ENCODE results near the gene AJM1.

The AJM1 gene

GRCh38 chr9:136814725-136815421 is 27.4 kb upstream of the AJM1 start:
- TF ChIP-seq CTCF (IDR thresholded peaks at IDR 0.05; ENCODE audit: low read depth, low read length) (no peak), EZH2phosphoT487 (IDR thresholded peaks at IDR 0.05; ENCODE audit: low read depth) (no peak)
- no peaks in the 10 kb centered on the region for H3K27me3 ChIP-seq (ENCODE audit: low read depth, low read length)
- H3K4me1 ChIP-seq (ENCODE audit: low read length) = 0 out of 2 replicates have a peak, but pooled peaks cover 6% of the 10 kb centered on the region
- no peak overlapping the region for H2AFZ ChIP-seq (ENCODE audit: low read depth, low read length)
- H3K4me3 ChIP-seq (ENCODE audit: low read length) = no peak overlapping the region
- peaks cover 11% of the 10 kb centered on the region; the same call in 1 of the 2 replicates for H4K20me1 ChIP-seq (ENCODE audit: insufficient read depth, low read length)
- no peak overlapping the region for H3K27ac ChIP-seq (ENCODE audit: low read length)
- H3K9ac ChIP-seq (ENCODE audit: low read length) = no peak overlapping the region
- H3K36me3 ChIP-seq (replicated peaks; ENCODE audit: low read depth, low read length) = peaks cover 39% of the 10 kb centered on the region
- H3K79me2 ChIP-seq (ENCODE audit: low read length) = peaks cover 85% of the 10 kb centered on the region
- H3K4me2 ChIP-seq (ENCODE audit: low read length) = no peak overlapping the region
- H3K9me3 ChIP-seq (ENCODE audit: insufficient read depth, low read length) = no peaks in the 10 kb centered on the region

- peaks cover 85% of the 10 kb centered on the region for H3K79me2 ChIP-seq (ENCODE audit: low read length)
- no peaks in the 10 kb centered on the region for H3K9me3 ChIP-seq (ENCODE audit: insufficient read depth, low read length)
These were observed 26.9 kb upstream of the AJM1 start for GRCh38 chr9:136815422-136815782.

GRCh38 chr9:136820971-136821825 is 21.1 kb upstream of the AJM1 start:
- no peak overlapping the region for H3K4me2 ChIP-seq (ENCODE audit: low read length)
- H3K4me1 ChIP-seq (ENCODE audit: low read length) = no peaks in the 10 kb centered on the region
- peaks cover 21% of the 10 kb centered on the region for H3K36me3 ChIP-seq (replicated peaks; ENCODE audit: low read depth, low read length)
- no peak overlapping the region for H3K27ac ChIP-seq (ENCODE audit: low read length)
- no peaks in the 10 kb centered on the region for H3K27me3 ChIP-seq (ENCODE audit: low read depth, low read length)
- no peak overlapping the region for H3K4me3 ChIP-seq (ENCODE audit: low read length)
- H3K79me2 ChIP-seq (ENCODE audit: low read length) = peaks cover 52% of the 10 kb centered on the region
- no peak overlapping the region for H2AFZ ChIP-seq (ENCODE audit: low read depth, low read length)
- TF ChIP-seq CTCF (IDR thresholded peaks at IDR 0.05; ENCODE audit: low read depth, low read length) = no peak
- no peak for TF ChIP-seq EZH2phosphoT487 (IDR thresholded peaks at IDR 0.05; ENCODE audit: low read depth)
- H4K20me1 ChIP-seq (ENCODE audit: insufficient read depth, low read length) = 0 out of 2 replicates have a peak, but pooled peaks cover 5% of the 10 kb centered on the region
- H3K9me3 ChIP-seq (ENCODE audit: insufficient read depth, low read length) = no peaks in the 10 kb centered on the region
- H3K9ac ChIP-seq (ENCODE audit: low read length) = no peak overlapping the region

More at GRCh38 chr9:136815422-136815782, 26.9 kb upstream of the AJM1 start:
- H4K20me1 ChIP-seq (ENCODE audit: insufficient read depth, low read length) = peaks cover 7% of the 10 kb centered on the region; the same call in 1 of the 2 replicates
- H3K36me3 ChIP-seq (replicated peaks; ENCODE audit: low read depth, low read length) = peaks cover 35% of the 10 kb centered on the region
- no peak overlapping the region for H2AFZ ChIP-seq (ENCODE audit: low read depth, low read length)
- no peak overlapping the region for H3K27ac ChIP-seq (ENCODE audit: low read length)
- no peak overlapping the region for H3K9ac ChIP-seq (ENCODE audit: low read length)
- 0 out of 2 replicates have a peak, but pooled peaks cover 4% of the 10 kb centered on the region for H3K4me1 ChIP-seq (ENCODE audit: low read length)
- no peak for TF ChIP-seq EZH2phosphoT487 (IDR thresholded peaks at IDR 0.05; ENCODE audit: low read depth)
- TF ChIP-seq CTCF (IDR thresholded peaks at IDR 0.05; ENCODE audit: low read depth, low read length) = no peak
- H3K27me3 ChIP-seq (ENCODE audit: low read depth, low read length) = no peaks in the 10 kb centered on the region
- H3K4me3 ChIP-seq (ENCODE audit: low read length) = no peak overlapping the region
- H3K4me2 ChIP-seq (ENCODE audit: low read length) = no peak overlapping the region

All from OCI-LY3 (cell line).